ENCODE measurements around the gene APOLD1.
"Not testable (repeated sequence)": the region's sequence is repeated elsewhere in the genome, so short reads cannot be mapped to it uniquely, and the experiment has no call there.

The APOLD1 gene

DNA sequence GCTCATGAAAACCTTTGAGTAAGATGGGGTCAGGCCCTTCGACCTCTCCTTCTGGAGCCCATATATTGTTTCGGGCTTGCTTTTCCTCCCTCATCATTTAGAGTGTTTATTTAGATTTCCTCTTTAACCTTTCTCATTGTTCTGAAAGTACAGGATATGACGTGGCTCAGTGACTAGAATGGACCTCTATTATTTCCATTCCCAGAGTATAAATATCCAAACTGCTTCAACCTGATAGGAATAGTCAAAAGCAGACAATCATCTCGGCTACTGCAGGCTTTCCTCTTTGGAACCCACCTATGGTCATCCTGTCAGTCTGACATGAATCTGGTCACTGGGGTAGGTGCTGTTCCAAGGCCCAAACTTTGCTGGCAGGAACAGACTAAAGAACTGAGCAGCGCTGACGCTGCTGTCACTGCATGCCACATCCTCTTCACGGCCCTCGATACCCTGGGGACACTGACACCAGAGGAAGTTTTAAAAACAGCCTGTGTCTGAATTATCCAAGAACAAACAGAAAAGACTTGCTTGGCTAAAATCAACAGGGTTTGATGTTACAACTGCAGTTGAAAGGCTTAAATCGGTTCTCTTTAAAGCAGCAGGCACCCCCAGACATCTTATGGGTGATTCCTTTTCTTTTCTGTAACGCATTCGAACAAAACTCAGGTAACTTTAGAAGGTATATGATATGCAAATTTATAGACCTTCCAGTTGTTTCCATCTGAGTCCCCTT is 22.7 kb downstream of the APOLD1 start:
- DNase-seq (ENCODE audit: low read depth in 2 of 2), result no peak

DNA sequence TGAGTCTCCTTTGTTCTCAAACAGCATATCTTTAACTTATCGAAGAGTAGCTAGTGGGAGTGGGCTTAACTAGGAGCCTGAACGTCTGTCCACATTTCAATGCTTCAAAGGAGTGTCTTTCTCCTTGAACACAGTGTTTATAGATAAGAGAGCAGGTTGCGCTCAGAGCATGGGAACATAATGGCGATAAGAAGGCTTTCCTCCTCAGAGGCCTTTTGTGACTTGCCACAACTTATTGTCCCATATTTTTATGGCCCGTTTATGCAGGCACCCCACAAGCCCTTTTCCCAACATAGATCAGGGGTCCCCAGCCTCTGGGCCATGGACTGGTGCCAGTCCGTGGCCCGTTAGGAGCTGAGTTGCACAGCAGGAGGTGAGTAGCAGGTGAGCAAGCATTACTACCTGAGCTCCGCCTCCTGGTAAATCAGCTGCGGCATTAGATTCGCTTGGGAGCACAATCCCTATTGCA is 25.1 kb downstream of the APOLD1 start:
- no peak for DNase-seq (ENCODE audit: low read depth in 2 of 2)

DNA sequence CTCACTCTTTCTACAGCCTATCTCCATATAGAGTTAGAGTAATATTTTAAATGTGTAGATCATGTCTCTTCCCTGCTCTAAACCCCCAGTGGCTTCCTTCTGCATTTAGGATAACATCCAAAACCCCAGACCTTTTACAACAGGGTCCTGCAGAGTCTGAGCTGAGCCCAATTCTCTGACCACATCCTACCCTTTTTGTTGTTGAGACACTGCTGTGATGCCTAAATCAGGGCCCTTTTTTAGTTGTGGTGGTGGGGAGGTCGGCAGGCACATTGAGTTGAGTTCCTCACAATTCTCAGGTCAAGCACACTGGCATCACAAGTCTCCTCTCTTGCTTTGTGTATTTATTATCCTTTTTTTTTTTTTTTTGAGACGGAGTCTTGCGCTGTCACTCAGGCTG is 25.9 kb downstream of the APOLD1 start:
- no peak for DNase-seq (ENCODE audit: low read depth in 2 of 2)

DNA sequence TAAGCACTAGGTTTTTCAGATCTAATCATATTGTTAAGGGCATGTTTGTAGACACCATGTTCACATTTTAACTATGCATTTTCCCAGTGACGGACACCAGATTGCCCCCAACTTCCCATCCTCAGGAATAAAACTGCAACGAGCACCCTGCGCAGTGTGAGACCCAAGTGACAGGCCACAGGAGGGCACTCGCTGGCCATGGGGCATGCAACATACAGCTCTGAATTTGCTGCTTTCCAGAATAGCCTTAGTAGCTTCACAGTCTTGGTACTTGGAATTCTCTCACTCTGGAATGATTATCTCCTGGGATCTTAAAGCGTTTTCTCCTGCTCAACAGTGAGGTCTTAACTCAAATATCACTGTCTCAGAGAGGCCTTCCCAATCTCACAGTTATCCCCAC is 26.7 kb downstream of the APOLD1 start:
- no peak for DNase-seq (ENCODE audit: low read depth in 2 of 2)

DNA sequence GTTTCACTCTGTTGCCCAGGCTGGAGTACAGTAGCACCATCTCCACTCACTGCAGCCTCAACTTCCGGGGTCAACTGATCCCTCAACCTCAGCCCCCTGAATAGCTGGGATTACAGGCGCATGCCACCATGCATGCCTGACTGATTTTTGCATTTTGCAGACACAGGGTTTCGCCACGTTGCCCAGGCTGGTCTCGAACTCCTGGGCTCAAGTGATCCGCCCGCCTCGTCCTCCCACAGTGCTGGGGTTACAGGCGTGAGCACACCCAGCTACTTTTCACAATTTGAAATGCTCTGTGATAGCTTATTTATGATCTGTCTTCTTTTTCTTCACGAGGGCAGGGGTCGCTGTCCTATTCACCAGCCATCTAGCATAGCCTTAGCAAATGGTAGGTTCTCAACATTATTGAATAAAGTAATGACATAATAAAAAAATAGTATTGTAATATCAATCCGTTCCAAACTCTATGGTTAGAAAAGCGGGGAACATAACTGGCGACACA is 27.2 kb downstream of the APOLD1 start:
- DNase-seq (ENCODE audit: low read depth in 2 of 2), result no peak

DNA sequence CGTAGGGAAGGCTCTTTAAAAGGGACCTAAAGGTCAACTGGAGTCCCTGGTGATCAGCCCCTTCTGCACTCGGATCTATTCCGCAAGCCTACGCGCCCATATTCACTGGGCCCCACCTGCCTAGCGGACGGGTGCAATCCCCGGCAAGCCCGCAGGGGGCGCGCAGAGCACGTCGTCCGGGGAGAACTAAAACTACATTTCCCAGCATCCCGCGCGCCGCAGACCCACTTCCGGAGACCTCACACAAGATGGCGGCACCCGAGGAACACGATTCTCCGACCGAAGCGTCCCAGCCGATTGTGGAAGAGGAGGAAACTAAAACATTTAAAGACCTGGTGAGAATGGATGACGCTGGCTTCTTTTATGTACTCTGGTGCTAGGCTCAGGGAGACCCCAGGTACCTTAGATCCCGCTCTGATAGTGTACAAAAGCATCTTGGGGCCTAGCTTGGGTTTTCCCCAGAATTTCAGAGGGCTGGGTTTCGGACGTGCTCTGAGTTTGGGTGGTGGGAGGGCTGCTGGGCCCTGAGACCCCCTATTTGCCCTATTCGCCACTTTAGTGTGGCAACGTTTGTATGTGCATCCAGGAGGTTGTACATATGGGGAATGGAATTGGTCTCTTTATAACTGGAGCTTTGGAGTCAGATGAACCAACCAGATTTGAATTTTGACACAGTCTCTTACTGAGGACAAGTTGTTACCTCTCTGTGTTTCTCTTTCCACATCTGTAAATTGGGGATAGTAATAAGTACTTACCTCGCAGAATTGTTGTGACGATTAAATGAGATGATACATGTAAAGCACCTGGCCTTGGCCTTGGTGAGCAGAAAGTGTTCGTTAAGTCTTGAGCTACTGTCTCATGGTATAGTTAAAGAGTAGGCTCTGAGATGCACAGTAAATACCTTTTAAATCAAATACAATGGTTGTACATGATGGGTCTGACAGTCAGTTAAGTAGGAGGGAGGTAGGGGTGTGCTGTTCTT is 28.0 kb downstream of the APOLD1 start, which contains the start of gene DDX47:
Gene DDX47, plus strand, starts transcription at position 227 of the 982 bp plus-strand sequence. Its CDS starts 22 bp downstream, at position 249.
- peak; percentile 97 to 98 for DNase-seq (ENCODE audit: low read depth in 2 of 2)

DNA sequence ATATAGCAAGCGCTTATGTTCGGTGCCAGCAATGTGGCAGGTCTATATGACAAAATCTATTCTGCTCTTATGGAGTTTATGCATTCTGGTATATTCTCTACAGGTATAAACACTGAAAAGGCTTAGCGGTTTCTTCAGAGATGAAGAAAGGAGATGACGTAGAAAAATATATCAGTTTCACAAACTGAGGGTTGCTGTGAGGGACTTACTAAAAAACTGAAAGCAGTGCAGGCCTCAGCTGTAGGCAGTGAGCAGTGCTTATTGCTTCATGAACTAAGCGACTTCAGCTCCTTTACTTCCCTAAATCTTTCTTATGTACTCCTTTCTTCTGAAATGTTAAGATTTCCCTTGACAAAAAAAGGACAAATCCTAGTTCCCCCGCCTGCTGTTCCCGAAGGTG is 32.2 kb downstream of the APOLD1 start:
- no peak for DNase-seq (ENCODE audit: low read depth in 2 of 2)

DNA sequence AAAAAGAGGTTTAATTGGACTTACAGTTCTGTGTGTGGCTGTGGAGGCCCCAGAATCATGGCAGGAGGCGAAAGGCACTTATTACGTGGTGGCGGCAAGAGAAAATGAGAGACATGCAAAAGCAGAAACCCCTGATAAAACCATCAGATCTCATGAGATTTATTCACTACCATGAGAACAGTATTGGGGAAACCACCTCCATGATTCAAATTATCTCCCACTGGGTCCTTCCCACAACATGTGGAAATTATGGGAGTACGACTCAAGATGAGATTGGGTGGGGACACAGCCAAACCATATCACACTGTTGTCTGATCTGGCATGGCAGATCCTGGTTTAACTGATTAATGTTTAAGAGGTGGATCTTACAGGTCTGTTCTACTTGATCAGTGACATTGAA is 33.2 kb downstream of the APOLD1 start:
- no peak for DNase-seq (ENCODE audit: low read depth in 2 of 2)

DNA sequence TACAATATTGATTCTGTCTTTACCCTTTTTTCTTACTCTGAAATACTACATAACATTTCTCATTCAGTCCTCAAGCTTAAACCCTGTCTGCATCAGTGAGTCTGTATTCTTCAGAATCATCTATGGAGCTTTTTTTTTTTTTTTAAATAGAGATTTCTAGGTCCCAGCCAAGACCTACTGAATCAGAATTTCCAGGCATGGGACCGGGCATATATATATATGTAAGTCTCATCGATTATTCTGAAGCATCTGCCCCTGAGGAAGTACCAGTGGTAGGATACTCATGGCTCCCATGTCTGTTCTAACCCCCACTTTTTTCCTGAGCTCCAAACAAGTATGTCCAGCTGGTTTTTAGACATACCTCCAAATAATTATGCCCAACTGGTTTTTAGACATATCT is 33.8 kb downstream of the APOLD1 start:
- DNase-seq (ENCODE audit: low read depth in 2 of 2), result no peak

DNA sequence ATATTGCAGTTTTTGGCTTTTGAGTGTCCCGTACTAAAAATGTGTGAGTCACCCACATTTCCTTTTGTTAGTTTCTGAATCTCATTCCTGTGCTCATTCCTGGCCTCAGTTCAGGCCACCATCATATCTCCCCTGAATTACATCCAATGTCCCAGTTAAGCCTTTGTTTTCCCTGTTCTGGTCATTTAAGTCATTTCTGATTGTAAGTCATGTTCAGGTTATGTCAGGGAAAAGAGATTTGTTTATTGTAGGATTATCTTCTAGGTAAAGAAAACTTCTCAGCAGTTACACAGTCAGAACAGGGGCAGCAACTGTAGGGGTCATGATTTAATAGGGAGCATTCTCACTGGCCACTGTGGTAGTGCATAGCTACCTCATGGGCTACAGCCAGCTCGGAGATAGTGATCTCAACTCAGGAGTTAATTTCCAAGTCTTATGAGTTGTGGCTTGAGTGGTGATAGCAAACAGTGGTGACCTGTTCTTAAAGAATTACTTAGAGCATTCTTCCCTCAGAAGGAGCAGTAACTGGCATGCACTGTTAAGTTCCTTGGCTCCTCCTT is 34.4 kb downstream of the APOLD1 start:
- DNase-seq (ENCODE audit: low read depth in 2 of 2), result no peak

DNA sequence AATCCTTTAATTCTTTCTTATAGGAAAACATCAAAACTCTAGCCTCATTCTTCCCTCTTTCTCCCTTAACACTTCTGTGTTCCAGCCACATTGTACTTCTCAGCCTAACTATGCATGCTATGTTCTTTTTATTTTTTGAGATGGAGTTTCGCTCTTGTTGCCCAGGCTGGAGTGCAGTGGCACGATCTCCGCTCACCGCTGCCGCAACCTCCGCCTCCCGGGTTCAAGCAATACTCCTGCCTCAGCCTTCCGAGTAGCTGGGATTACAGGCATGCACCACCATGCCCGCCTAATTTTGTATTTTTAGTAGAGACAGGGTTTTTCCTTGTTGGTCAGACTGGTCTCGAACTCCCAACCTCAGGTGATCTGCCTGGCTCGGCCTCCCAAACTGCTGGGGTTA is 34.9 kb downstream of the APOLD1 start:
- not testable (repeated sequence) for DNase-seq (ENCODE audit: low read depth in 2 of 2)

DNA sequence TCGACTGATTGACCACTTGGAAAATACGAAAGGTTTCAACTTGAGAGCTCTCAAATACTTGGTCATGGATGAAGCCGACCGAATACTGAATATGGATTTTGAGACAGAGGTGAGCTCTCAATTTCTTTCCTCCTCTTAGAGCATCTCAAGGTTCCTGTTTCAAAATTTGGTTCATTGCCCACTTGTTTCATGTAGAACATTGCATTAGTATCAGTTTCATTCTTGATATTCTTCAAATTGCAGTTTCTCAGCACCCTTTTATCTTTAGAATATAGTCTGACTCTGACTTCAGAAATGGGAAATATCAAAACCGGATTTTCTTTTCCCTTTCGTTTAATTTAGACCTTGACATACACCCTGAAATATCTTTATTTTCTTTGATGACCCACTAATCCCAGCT is 36.5 kb downstream of the APOLD1 start:
- DNase-seq (ENCODE audit: low read depth in 2 of 2), result no peak

DNA sequence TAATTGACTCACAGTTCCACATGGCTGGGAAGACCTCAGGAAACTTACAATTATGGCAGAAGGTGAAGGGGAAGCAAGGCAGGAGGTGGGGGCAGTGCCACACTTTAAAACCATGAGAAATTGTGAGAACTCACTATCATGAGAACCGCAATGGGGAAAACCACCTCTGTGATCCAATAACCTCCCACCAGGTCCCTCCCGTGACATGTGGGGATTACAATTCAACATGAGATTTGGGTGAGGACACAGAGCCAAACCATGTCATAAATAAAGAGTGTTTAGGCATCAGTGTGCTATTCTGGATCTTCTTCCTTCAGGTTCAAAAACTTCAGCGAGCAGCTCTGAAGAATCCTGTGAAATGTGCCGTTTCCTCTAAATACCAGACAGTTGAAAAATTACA is 37.4 kb downstream of the APOLD1 start:
- DNase-seq (ENCODE audit: low read depth in 2 of 2), result no peak

DNA sequence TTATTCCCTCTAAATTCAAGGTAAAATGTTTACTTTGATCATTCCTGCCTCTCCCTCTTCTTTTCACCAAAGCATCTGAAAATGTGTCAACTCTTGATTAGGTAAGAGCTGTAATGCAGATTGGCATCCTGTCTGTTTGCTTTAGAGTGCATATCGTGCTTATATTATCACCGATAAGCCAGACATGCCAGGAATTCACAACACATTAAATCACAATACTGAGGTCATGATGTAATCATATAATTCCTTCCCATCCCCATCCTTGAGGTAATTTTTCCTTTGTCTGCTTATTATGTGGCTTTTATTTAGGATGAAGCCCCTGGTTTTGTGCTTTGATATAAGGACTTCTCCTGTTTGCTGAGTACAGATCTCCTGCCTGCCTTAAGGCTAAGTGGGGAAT is 37.8 kb downstream of the APOLD1 start:
- no peak for DNase-seq (ENCODE audit: low read depth in 2 of 2)

DNA sequence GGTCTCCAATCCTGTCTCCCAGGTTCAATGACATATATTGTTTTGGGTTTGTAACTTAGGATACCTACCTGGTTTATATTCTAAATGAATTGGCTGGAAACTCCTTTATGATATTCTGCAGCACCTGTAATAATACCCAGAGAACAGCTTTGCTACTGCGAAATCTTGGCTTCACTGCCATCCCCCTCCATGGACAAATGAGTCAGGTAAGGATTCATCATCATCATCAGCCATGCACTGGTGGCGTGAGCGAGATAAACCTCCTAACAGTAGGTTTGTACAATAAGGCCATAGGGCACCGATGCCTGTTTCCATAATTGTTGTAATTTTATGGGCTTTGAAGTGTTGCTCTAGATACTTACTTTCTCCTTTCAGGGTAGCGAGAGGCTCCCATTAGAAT is 38.4 kb downstream of the APOLD1 start:
- no peak for DNase-seq (ENCODE audit: low read depth in 2 of 2)

DNA sequence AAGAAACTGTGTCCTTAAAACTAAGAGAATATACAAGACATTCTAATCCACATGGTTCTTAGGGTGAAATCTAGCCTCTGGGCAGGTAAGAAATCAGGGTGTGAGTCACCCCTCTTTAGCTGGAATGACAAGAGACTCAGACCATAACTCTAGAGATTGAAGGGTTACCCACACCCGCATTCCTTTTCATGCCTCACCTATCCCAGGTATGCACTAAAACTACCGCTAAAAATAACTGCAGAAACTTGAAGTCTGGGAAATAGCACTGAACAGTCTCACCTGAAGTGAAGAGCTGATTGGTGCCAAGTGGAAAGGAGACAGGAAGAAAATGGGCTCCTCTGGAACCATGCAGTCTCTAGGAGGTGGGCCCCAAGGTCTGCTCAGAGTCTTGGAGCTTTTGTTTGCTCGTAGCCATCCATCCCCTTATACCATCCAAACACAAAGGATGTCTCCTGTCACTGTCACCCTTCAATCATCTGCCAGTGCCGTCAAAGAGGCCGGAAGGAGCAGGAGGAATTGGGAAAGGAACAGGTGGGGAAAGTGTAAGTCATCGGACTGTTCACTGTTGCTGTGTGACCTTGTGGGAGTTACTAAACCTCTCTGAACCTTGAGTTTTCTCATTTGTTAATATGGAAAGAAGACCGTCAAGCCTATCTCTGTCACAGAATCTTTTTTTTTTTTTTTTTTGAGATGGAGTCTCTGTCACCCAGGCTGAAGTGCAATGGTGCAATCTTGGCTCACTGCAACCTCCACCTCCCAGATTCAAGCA is 50.1 kb downstream of the APOLD1 start:
- DNase-seq (ENCODE audit: low read depth in 2 of 2), result no peak

DNA sequence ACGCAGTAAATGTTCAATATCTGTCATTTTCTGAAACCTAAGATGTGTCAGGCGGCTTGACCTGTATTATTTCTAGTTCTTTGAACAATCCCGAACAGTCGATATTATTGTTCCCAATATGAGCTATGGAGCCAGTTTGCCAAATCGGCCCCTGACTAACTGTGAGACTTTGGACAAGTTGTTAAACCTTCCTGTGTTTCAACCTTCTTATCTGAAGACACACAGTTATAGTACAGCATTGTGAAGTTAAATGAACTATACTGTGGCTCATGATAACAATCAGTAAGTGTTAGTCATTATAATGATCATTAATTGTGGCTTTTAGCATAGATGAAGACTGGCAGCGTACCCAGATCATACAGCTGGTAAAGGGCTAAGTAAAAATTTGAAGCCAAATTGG is 51.1 kb downstream of the APOLD1 start:
- DNase-seq (ENCODE audit: low read depth in 2 of 2), result no peak

DNA sequence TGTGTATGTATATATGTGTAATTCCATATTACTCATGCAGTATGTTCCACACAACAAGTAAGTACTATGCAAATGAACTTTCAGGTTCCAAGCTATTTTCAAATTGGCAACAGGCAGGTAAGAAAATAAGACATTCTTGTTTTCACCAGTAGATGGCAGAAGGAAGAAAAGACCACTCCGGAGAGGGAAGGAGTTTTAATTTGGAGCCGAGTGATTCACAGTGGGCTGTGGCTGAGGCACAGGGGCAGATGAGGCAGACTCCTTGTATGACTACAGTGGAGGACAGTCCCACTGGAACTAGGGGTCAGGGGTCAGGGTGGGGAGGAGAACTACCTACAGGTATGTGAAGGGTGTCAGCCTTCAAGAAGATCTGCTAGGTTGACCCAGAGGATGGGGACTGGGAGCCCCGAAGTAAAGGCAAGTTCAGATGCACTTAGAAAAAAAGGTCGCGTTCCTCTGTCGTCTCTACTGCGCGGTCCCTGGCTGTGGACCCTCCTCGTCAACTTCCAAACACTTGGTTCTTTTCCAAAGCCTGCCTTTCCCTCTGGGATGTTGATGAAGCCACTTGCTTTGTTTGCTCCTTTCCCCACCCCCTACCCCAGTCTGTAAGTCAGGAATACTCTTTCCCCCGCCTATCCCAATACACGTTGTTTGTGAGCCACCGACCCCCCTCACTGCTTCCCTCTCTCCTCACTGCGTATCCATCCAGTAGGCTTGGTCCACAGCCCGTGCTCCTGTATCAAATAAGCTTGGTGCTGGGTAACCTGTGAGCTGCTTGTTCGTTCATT is 51.8 kb downstream of the APOLD1 start:
- DNase-seq (ENCODE audit: low read depth in 2 of 2), result peak; percentile 34 to 52

DNA sequence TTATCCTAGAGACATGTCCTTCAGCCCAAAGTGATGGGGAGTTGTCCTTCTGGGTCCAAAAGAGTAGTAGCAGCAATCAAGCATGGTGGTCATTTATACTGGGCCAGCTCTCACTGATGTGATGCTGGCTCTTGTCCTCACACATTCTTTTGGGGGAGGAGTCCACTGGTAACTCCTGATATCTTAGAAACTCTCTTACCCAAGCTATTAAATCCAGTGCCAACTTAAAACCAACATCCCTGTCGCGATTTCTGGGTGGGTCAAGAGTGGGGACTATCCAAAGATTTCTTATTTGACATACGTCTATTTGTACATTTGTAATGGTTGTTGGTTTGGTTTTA is 52.3 kb downstream of the APOLD1 start:
- DNase-seq (ENCODE audit: low read depth in 2 of 2), result no peak

DNA sequence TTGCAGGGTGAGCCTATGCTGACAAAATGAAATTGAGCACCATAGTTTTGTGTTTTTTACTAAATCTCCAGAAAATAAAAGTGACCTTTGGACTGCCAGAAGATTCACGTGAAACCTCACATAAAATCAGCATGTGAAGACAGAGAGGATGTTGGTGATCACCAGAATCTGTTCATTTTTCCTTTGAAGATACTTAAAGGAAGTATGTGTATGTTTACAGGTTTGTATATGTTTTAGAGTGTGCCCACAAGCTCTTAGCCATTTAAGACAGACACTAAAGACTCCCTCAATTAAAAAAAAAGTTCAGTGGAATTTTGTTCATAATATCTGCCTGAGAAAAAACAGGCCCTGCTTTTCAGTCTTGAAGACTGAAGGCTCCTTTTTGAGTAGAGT is 53.5 kb downstream of the APOLD1 start:
- no peak for DNase-seq (ENCODE audit: low read depth in 2 of 2)

DNA sequence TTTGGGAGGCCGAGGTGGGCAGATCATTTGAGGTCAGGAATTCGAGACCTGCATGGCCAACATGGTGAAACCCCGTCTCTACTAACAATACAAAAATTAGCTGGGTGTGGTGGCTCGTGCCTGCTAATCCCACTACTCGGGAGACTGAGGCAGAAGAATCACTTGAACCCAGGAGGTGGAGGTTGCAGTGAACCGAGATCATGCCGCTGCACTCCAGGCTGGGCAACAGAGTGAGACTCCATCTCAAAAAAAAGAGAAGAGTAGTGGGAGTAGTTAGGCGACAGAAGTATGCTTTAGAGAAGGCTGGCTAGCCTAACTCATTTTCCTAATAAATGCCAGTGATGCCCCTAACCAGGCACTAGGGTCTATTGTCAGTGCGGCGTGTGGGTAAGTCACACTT is 54.0 kb downstream of the APOLD1 start:
- not testable (repeated sequence) for DNase-seq (ENCODE audit: low read depth in 2 of 2)

All from stimulated activated CD4-positive, alpha-beta T cell treated with anti-CD3 and anti-CD28 coated beads, Interleukin-4, amount 100 ng/mL, for 48 hours (primary cell).